Upper lobe of left lung (tissue), 4 donors: ENCODE results near the gene ZNF628.

Experiments used
- EP300 ChIP-seq, 4 donors: sonication (generic); formaldehyde crosslinking; IDR thresholded peaks; one replicate each; pipeline ENCODE4 v1.5.1; 2017; ENCODE audit warnings: antibody characterized with exemption in 4 of 4, control low read depth in 2 of 4
- POLR2A ChIP-seq, 4 donors: fragments of 450-650 bp; IDR thresholded peaks; one replicate each; pipeline ENCODE4 v1.5.1; 2016 to 2017; ENCODE audit warnings: antibody characterized with exemption in 4 of 4, mild to moderate bottlenecking in 2 of 4
- POLR2AphosphoS5 ChIP-seq, 2 donors: sonication (generic); formaldehyde crosslinking; IDR thresholded peaks; one replicate each; pipeline ENCODE4 v1.5.1; 2017; ENCODE audit warnings: antibody characterized with exemption in 2 of 2
- TF ChIP-seq, protein P1 (sequence below), 6 experiments: fragments of 450-650 bp in 4 of 6; fragments of 200-600 bp in 2 of 6; sonication (generic) in 2 of 6; IDR thresholded peaks; one replicate each; pipeline ENCODE4 v1.5.1; 2016 to 2019; ENCODE audit warnings: antibody characterized with exemption in 6 of 6

- TF ChIP-seq POLR2AphosphoS5 (IDR thresholded peaks at IDR 0.05) (no peak), EP300 (IDR thresholded peaks at IDR 0.05) (no peak), POLR2A (IDR thresholded peaks at IDR 0.05) (no peak)
- TF ChIP-seq, protein P1, sequence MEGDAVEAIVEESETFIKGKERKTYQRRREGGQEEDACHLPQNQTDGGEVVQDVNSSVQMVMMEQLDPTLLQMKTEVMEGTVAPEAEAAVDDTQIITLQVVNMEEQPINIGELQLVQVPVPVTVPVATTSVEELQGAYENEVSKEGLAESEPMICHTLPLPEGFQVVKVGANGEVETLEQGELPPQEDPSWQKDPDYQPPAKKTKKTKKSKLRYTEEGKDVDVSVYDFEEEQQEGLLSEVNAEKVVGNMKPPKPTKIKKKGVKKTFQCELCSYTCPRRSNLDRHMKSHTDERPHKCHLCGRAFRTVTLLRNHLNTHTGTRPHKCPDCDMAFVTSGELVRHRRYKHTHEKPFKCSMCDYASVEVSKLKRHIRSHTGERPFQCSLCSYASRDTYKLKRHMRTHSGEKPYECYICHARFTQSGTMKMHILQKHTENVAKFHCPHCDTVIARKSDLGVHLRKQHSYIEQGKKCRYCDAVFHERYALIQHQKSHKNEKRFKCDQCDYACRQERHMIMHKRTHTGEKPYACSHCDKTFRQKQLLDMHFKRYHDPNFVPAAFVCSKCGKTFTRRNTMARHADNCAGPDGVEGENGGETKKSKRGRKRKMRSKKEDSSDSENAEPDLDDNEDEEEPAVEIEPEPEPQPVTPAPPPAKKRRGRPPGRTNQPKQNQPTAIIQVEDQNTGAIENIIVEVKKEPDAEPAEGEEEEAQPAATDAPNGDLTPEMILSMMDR (IDR thresholded peaks at IDR 0.05), result no peak
Measured at GRCh38 chr19:55497763-55498162, 21.3 kb downstream of the ZNF628 start.
